H9 (cell line): ENCODE data around the gene CACHD1. TPM values are rescaled to one million over a fixed set of nuclear protein-coding genes. Genes with fewer than 3 reads are reported as not detected.

Experiments
- DNase-seq: peaks from one replicate; pipeline ENCODE4 v3.0.0-alpha.2; 2017
- H2AFZ ChIP-seq: one replicate; pipeline ENCODE4 v1.6.1; 2013; ENCODE audit warnings: mild to moderate bottlenecking, low read length, control low read depth, moderate library complexity
- H2AK5ac ChIP-seq: 2 replicates; pipeline ENCODE4 v1.6.1; 2013; ENCODE audit warnings: low read length, control low read depth, mixed read lengths; ENCODE audit not compliant: insufficient read length
- H2BK120ac ChIP-seq: one replicate; pipeline ENCODE4 v1.6.1; 2013; ENCODE audit warnings: low read depth, mild to moderate bottlenecking, low read length, control low read depth, inconsistent platforms; ENCODE audit not compliant: poor library complexity, severe bottlenecking
- H2BK12ac ChIP-seq: 2 replicates; pipeline ENCODE4 v1.6.1; 2013; ENCODE audit warnings: low read length, control low read depth, mixed read lengths, low read depth; ENCODE audit not compliant: insufficient read length
- H2BK15ac ChIP-seq: 2 replicates; pipeline ENCODE4 v1.6.1; 2013; ENCODE audit warnings: low read depth, low read length, control low read depth
- H2BK20ac ChIP-seq: one replicate; pipeline ENCODE4 v1.6.1; 2013; ENCODE audit warnings: low read depth, mild to moderate bottlenecking, low read length, control low read depth, inconsistent platforms; ENCODE audit not compliant: poor library complexity, severe bottlenecking
- H2BK5ac ChIP-seq: 2 replicates; pipeline ENCODE4 v1.6.1; 2013; ENCODE audit warnings: low read length, control low read depth, mixed read lengths; ENCODE audit not compliant: insufficient read length
- H3K14ac ChIP-seq: 2 replicates; pipeline ENCODE4 v1.6.1; 2013; ENCODE audit warnings: low read length, control low read depth; ENCODE audit not compliant: insufficient read depth
- H3K18ac ChIP-seq: 2 replicates; pipeline ENCODE4 v1.6.1; 2013; ENCODE audit warnings: low read depth, mild to moderate bottlenecking, mixed read lengths, low read length, control low read depth; ENCODE audit not compliant: insufficient read length
- H3K23ac ChIP-seq: 2 replicates; pipeline ENCODE4 v1.6.1; 2013; ENCODE audit warnings: low read length, control low read depth, mixed read lengths, low read depth; ENCODE audit not compliant: insufficient read length
- H3K23me2 ChIP-seq: 2 replicates; pipeline ENCODE4 v1.6.1; 2013; ENCODE audit warnings: low read depth, mild to moderate bottlenecking, mixed read lengths, low read length, control low read depth; ENCODE audit not compliant: insufficient read length, poor library complexity, severe bottlenecking
- H3K27ac ChIP-seq: 2 replicates; pipeline ENCODE4 v1.5.1; 2013; ENCODE audit warnings: low read length, control low read depth, mixed read lengths, low read depth; ENCODE audit not compliant: insufficient read length
- H3K27me3 ChIP-seq: 2 replicates; pipeline ENCODE4 v1.6.1; 2013; ENCODE audit warnings: low read length, control low read depth, inconsistent platforms; ENCODE audit not compliant: insufficient read depth
- H3K4ac ChIP-seq: 2 replicates; pipeline ENCODE4 v1.6.1; 2013; ENCODE audit warnings: low read depth, mild to moderate bottlenecking, control low read depth, inconsistent platforms, low read length, moderate library complexity
- H3K4me1 ChIP-seq: 2 replicates; pipeline ENCODE4 v1.6.1; 2013; ENCODE audit warnings: low read length, control low read depth, inconsistent platforms; ENCODE audit not compliant: insufficient read depth
- H3K4me2 ChIP-seq: 2 replicates; pipeline ENCODE4 v1.6.1; 2013; ENCODE audit warnings: low read length, control low read depth, mixed read lengths; ENCODE audit not compliant: insufficient read length, insufficient read depth
- H3K56ac ChIP-seq: 2 replicates; pipeline ENCODE4 v1.6.1; 2013; ENCODE audit warnings: low read depth, mild to moderate bottlenecking, mixed read lengths, low read length, control low read depth; ENCODE audit not compliant: insufficient read length
- H3K79me1 ChIP-seq: 2 replicates; pipeline ENCODE4 v1.6.1; 2013; ENCODE audit warnings: low read depth, mild to moderate bottlenecking, moderate library complexity, low read length, control low read depth, inconsistent platforms; ENCODE audit not compliant: insufficient read depth, poor library complexity, severe bottlenecking
- H3K79me2 ChIP-seq: 2 replicates; pipeline ENCODE4 v1.6.1; 2013; ENCODE audit warnings: low read length, control low read depth, inconsistent platforms; ENCODE audit not compliant: insufficient read depth
- H3K9ac ChIP-seq: 2 replicates; pipeline ENCODE4 v1.6.1; 2013; ENCODE audit warnings: low read length, control low read depth, mixed read lengths; ENCODE audit not compliant: insufficient read length; ENCODE audit errors: extremely low read depth
- H3K9me3 ChIP-seq: one replicate; pipeline ENCODE4 v1.6.1; 2013; ENCODE audit warnings: low read depth, low read length, inconsistent platforms; ENCODE audit not compliant: control insufficient read depth
- H3T11ph ChIP-seq: one replicate; pipeline ENCODE4 v1.6.1; 2013; ENCODE audit warnings: mild to moderate bottlenecking, low read length, control low read depth, inconsistent platforms
- H4K20me1 ChIP-seq: one replicate; pipeline ENCODE4 v1.6.1; 2013; ENCODE audit not compliant: control insufficient read depth, insufficient read length, insufficient read depth
- H4K5ac ChIP-seq: 2 replicates; pipeline ENCODE4 v1.6.1; 2013; ENCODE audit warnings: low read depth, mild to moderate bottlenecking, mixed read lengths, low read length, control low read depth; ENCODE audit not compliant: insufficient read length
- H4K8ac ChIP-seq: replicated peaks from 2 replicates; pipeline ENCODE4 v1.6.1; 2013; ENCODE audit warnings: low read length, control low read depth, mixed read lengths, low read depth; ENCODE audit not compliant: insufficient read length
- H4K91ac ChIP-seq: 2 replicates; pipeline ENCODE4 v1.6.1; 2013; ENCODE audit warnings: low read depth, mild to moderate bottlenecking, moderate library complexity, mixed read lengths, low read length, control low read depth; ENCODE audit not compliant: insufficient read length
- H3K27ac Mint-ChIP-seq, 3 experiments: 2 replicates in 2 of 3; 3 replicates in 1 of 3; pipeline ENCODE4 v1.8.0; 2020 to 2021; ENCODE audit warnings: mixed read lengths in 3 of 3, mild to moderate bottlenecking in 1 of 3, moderate library complexity in 1 of 3
- H3K27me3 Mint-ChIP-seq: 2 replicates; pipeline ENCODE4 v1.8.0; 2021; ENCODE audit warnings: low read depth, mild to moderate bottlenecking, moderate library complexity, mixed read lengths
- H3K36me3 Mint-ChIP-seq, 3 experiments: 2 replicates in 2 of 3; 3 replicates in 1 of 3; pipeline ENCODE4 v1.8.0; 2020 to 2021; ENCODE audit warnings: low read depth in 3 of 3, mixed read lengths in 3 of 3; ENCODE audit not compliant: insufficient read depth in 1 of 3
- H3K4me1 Mint-ChIP-seq, 2 experiments: 2 replicates each; pipeline ENCODE4 v1.8.0; 2020; ENCODE audit warnings: mixed read lengths in 2 of 2
- H3K4me3 Mint-ChIP-seq, 2 experiments: 2 replicates in 1 of 2; 3 replicates in 1 of 2; pipeline ENCODE4 v1.8.0; 2020 to 2021; ENCODE audit warnings: mild to moderate bottlenecking in 2 of 2, mixed read lengths in 2 of 2, moderate library complexity in 1 of 2
- H3K9me3 Mint-ChIP-seq, 2 experiments: 2 replicates in 1 of 2; 3 replicates in 1 of 2; pipeline ENCODE4 v1.8.0; 2020; ENCODE audit warnings: mild to moderate bottlenecking in 2 of 2, mixed read lengths in 2 of 2, moderate library complexity in 1 of 2
- WGBS: extraction: QIAGEN DNeasy Blood & Tissue Kit; methylation state at CpG from one replicate; pipeline ENCODE4 v1.1.7; 2013; ENCODE audit warnings: missing lambda C conversion rate, low lambda C conversion rate, mixed read lengths; ENCODE audit not compliant: insufficient read length; ENCODE audit errors: extremely low coverage; 5-methylcytosine and 5-hydroxymethylcytosine counted together
- total RNA-seq: library from RNA; stranded (reverse); gene quantifications from 2 replicates; pipeline ENCODE4 v1.2.1, GENCODE V29; 2021
- TF ChIP-seq, protein P1 (sequence below): fragments of 200-600 bp; sonication (generic); conservative IDR thresholded peaks from 3 replicates; pipeline ENCODE4 v1.8.0; 2021; ENCODE audit warnings: antibody characterized with exemption, mild to moderate bottlenecking

CACHD1 gene
- total RNA-seq, 1 experiment from 2014 or later, result 94.2 TPM

DNA sequence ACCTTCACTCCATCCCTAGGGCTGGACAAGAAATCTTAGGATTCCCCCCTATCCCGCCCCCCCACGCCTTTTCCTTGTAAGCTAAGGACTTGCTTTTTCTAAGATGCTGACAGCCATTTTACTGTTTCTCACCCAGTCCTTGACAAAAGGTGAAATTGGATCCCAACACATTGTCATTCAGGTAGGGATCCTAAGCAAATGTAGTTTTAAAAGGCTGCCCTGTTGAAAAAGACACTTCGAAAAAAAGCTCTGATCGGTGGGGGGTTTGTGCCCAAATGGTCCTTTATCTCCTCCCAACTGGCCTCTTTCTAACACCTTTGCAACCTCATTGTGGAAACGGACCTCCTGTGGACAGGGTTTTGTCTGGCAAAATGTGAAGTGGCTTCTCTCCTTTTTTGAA lies 2.9 kb downstream of the CACHD1 start:
- peaks cover 50 to 55% of the 10 kb centered on the region in 2 experiments for H3K4me1 Mint-ChIP-seq
- DNase-seq, result peak; percentile 92
- H4K8ac ChIP-seq, result no peak overlapping the region
- H3K27me3 ChIP-seq, result peaks cover 5% of the 10 kb centered on the region; the same call in 1 of the 2 replicates
- no peaks in the 10 kb centered on the region for H3K9me3 ChIP-seq
- TF ChIP-seq, protein P1, sequence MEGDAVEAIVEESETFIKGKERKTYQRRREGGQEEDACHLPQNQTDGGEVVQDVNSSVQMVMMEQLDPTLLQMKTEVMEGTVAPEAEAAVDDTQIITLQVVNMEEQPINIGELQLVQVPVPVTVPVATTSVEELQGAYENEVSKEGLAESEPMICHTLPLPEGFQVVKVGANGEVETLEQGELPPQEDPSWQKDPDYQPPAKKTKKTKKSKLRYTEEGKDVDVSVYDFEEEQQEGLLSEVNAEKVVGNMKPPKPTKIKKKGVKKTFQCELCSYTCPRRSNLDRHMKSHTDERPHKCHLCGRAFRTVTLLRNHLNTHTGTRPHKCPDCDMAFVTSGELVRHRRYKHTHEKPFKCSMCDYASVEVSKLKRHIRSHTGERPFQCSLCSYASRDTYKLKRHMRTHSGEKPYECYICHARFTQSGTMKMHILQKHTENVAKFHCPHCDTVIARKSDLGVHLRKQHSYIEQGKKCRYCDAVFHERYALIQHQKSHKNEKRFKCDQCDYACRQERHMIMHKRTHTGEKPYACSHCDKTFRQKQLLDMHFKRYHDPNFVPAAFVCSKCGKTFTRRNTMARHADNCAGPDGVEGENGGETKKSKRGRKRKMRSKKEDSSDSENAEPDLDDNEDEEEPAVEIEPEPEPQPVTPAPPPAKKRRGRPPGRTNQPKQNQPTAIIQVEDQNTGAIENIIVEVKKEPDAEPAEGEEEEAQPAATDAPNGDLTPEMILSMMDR, result no peak
- H3K79me1 ChIP-seq, result peaks cover 2% of the 10 kb centered on the region
- H3K27ac Mint-ChIP-seq, result peak overlapping the region; percentile 88 to 99 (median 98); a peak in 6 of 7 replicates
- no peak overlapping the region for H3K23ac ChIP-seq
- H2BK20ac ChIP-seq, result no peak overlapping the region
- H2AK5ac ChIP-seq, result no peak overlapping the region
- H4K20me1 ChIP-seq, result no peaks in the 10 kb centered on the region
- no peak overlapping the region for H3K14ac ChIP-seq
- H3K18ac ChIP-seq, result no peak overlapping the region
- H3K4ac ChIP-seq, result no peak overlapping the region
- no peak overlapping the region for H2BK5ac ChIP-seq
- peaks cover 26% of the 10 kb centered on the region for H3K79me2 ChIP-seq
- H3K23me2 ChIP-seq, result peaks cover 25% of the 10 kb centered on the region
- H3K4me3 Mint-ChIP-seq, result peak overlapping the region; percentile 97 to 99
- WGBS, result no CpG with 5 or more reads among the region's 5 CpGs
- H3K36me3 Mint-ChIP-seq, result peaks cover 4 to 21% (median 17%) of the 10 kb centered on the region in 3 experiments
- no peak overlapping the region for H4K5ac ChIP-seq
- no peak overlapping the region for H4K91ac ChIP-seq
- no peak overlapping the region for H2BK15ac ChIP-seq
- H3K4me2 ChIP-seq, result peak overlapping the region; percentile 88
- no peak overlapping the region for H2BK120ac ChIP-seq
- H3K56ac ChIP-seq, result no peak overlapping the region
- peak overlapping the region; percentile 44 for H3K27ac ChIP-seq
- peaks cover 17% of the 10 kb centered on the region for H3K27me3 Mint-ChIP-seq
- H2BK12ac ChIP-seq, result no peak overlapping the region
- no peak overlapping the region for H2AFZ ChIP-seq
- H3K9me3 Mint-ChIP-seq, result peaks cover 3 to 5% of the 10 kb centered on the region in 2 experiments; a peak in 3 of 5 replicates
- no peak overlapping the region for H3T11ph ChIP-seq
- peaks cover 19% of the 10 kb centered on the region for H3K4me1 ChIP-seq
- no peak overlapping the region for H3K9ac ChIP-seq
